GM18511 (cell line): ENCODE measurements around the gene RAB4A.

Experiments
- ATAC-seq: cut with Tn5 transposase; IDR thresholded peaks from one replicate; pipeline ENCODE4 v1.9.1; 2021; ENCODE audit warnings: mild to moderate bottlenecking, moderate library complexity; ENCODE audit not compliant: unreplicated experiment

The RAB4A gene

GRCh38 chr1:229243638-229244037, 27.3 kb upstream of the RAB4A start:
- no peak for ATAC-seq

GRCh38 chr1:229244091-229244490, 26.8 kb upstream of the RAB4A start:
- no peak for ATAC-seq

- no peak for ATAC-seq
These were observed 23.0 kb upstream of the RAB4A start for GRCh38 chr1:229247871-229248270.

GRCh38 chr1:229248821-229249817, 21.8 kb upstream of the RAB4A start:
- ATAC-seq = no peak

- no peak for ATAC-seq
These were observed 20.9 kb upstream of the RAB4A start for GRCh38 chr1:229249854-229250644.

- ATAC-seq = no peak
These were observed 19.7 kb upstream of the RAB4A start for GRCh38 chr1:229251185-229251584.

- ATAC-seq = no peak
These were observed 18.5 kb upstream of the RAB4A start for GRCh38 chr1:229252228-229252984.

- peak; percentile 72 for ATAC-seq
These were observed 17.5 kb upstream of the RAB4A start for GRCh38 chr1:229253151-229253974.

- ATAC-seq = no peak
These were observed 15.9 kb upstream of the RAB4A start for GRCh38 chr1:229254910-229255541.

GRCh38 chr1:229258031-229258756, 12.7 kb upstream of the RAB4A start:
- ATAC-seq = peak; percentile 55

- no peak for ATAC-seq
These were observed 12.2 kb upstream of the RAB4A start for GRCh38 chr1:229258757-229259060.

GRCh38 chr1:229260297-229260696, 10.6 kb upstream of the RAB4A start:
- no peak for ATAC-seq

- no peak for ATAC-seq
These were observed 8.7 kb upstream of the RAB4A start for GRCh38 chr1:229262239-229262638.

GRCh38 chr1:229263254-229263653, 7.7 kb upstream of the RAB4A start:
- ATAC-seq = no peak

GRCh38 chr1:229264068-229264467, 6.8 kb upstream of the RAB4A start:
- ATAC-seq = no peak

GRCh38 chr1:229264487-229264886, 6.4 kb upstream of the RAB4A start:
- no peak for ATAC-seq

GRCh38 chr1:229266274-229266673, 4.6 kb upstream of the RAB4A start:
- no peak for ATAC-seq

- no peak for ATAC-seq
These were observed 3.9 kb upstream of the RAB4A start for GRCh38 chr1:229266832-229267500.

GRCh38 chr1:229268505-229268904, 2.4 kb upstream of the RAB4A start:
- no peak for ATAC-seq
